Motor neuron (in vitro differentiated cells): ENCODE data around the gene SYPL1. TPM values are rescaled to one million over a fixed set of nuclear protein-coding genes. Genes with fewer than 3 reads are reported as not detected.
A peak's percentile ranks its signal among the peaks of the same experiment; 100 is the strongest.

Source experiments
- ATAC-seq, 8 experiments: fragments of 200-7000 bp; cut with Tn5 transposase; replicated peaks in 6 of 8; 2 replicates each; pipeline ENCODE4 v1.8.0; 2021; ENCODE audit warnings: mild to moderate bottlenecking in 8 of 8, moderate library complexity in 8 of 8
- H3K27ac ChIP-seq, 2 donors: fragments of 250-450 bp; sonication (Bioruptor Pico); 2 replicates each; pipeline ENCODE4 v1.9.0; 2021; ENCODE audit warnings: antibody characterized with exemption in 2 of 2, mild to moderate bottlenecking in 2 of 2, moderate library complexity in 1 of 2
- H3K4me1 ChIP-seq, 2 donors: fragments of 250-450 bp; sonication (Bioruptor Pico); replicated peaks in 1 of 2; 2 replicates each; pipeline ENCODE4 v1.6.1; 2021; ENCODE audit warnings: antibody characterized with exemption in 2 of 2, mild to moderate bottlenecking in 2 of 2, moderate library complexity in 1 of 2
- H3K4me3 ChIP-seq, 5 donors: fragments of 250-450 bp; sonication (Bioruptor Pico); 2 replicates each; pipeline ENCODE4 v1.9.0; 2021; ENCODE audit warnings: antibody characterized with exemption in 5 of 5, mild to moderate bottlenecking in 5 of 5, moderate library complexity in 4 of 5
- WGBS, 10 experiments: fragments of 450-650 bp; shearing (Covaris generic); methylation state at CpG; one replicate each; pipeline ENCODE4 v1.0.0; 2022; 5-methylcytosine and 5-hydroxymethylcytosine counted together
- in situ Hi-C, 9 experiments: fragments of 400-800 bp; cut with MboI; loops; one replicate each; pipeline ENCODE4 v1.15.0; 2021; ENCODE audit warnings: low sequenced_read_pairs in 9 of 9, low pct_unique_long_range_greater_than_20kb in 2 of 9; ENCODE audit not compliant: unreplicated experiment in 9 of 9
- total RNA-seq, 8 experiments: library from RNA; unstranded; fragments of 300-600 nt; gene quantifications; 2 replicates each; pipeline versions ENCODE4 v1.2.3 to v1.2.4, GENCODE V29; 2022

SYPL1 gene
- total RNA-seq, 8 experiments from 2014 or later = 9.8 to 83.7 (median 23.0) TPM

DNA sequence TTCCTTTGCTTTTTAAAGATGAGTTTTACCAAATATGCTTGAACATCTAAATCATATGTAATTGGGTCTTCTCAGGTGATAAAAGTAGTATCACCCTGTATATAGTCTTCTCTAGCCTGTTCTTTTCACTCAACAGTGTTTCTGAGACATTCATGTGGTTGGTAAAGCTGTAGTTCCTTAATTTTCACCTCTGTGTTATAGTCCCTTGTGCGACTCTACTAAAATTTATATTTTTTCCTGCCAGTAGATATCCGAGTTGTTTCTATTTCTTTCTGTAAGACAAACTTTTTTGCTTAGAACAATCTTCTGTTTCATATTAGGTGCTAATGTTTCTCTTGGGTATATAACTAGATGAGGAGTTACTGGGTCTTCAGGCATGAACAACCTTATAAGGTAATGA lies 35.6 kb downstream of the SYPL1 start:
- H3K4me1 ChIP-seq = peaks cover 0 to 5% of the 10 kb centered on the region in 2 donors
- no peak for ATAC-seq
- WGBS, 10 experiments = 69 to 100% (median 83%) methylated on average over 1 to 2 of the region's 2 CpGs; no CpG with 5 or more reads in 1 of the 10 experiments
- H3K27ac ChIP-seq = no peak overlapping the region
- no peak overlapping the region for H3K4me3 ChIP-seq
- in situ Hi-C loops = no loop called here

DNA sequence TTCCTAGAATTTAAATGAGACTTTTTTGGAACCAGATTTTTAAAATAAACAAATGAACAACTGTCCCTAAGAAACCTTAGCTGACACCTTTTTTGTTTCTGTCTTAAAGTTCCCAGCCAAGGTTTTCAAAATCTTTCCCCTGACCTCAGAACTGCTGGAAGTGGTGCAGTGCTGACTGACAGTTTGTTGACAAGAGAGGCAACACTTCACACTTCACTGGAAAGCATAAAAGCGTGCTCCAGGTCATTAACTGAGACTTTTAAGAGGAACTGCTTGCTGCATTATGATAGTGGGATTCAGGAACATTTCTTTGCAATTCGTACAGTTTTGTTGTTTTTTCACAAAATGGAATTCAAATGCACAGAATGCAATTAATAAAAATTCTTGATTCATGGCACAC lies 36.2 kb downstream of the SYPL1 start:
- peaks cover 0 to 5% of the 10 kb centered on the region in 2 donors for H3K4me1 ChIP-seq
- in situ Hi-C loops = no loop called here

DNA sequence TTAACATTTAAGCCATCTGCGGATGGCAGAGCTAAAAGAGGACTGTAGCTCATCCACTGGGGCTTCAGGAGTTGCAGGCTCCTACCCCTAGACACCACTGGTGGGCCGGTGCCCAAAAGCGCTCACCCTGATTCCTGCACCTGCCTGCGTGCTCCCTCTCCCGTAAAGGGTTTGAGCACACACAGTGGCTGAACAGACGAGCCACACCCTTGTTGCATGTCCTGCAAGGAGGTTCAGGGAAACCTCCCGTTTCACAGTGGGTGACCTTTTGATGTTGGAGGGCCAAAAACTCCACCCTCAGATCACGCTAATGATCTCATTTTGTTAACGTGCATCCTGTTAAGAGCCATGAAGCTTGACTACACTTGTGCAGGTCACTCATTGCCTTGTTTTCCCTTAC lies 37.9 kb downstream of the SYPL1 start:
- no peak for ATAC-seq
- in situ Hi-C loops = no loop called here
- no peak overlapping the region for H3K4me3 ChIP-seq
- H3K27ac ChIP-seq = no peak overlapping the region
- 20 to 100% (median 71%) methylated on average over 1 to 3 of the region's 9 CpGs; no CpG with 5 or more reads in 5 of the 10 experiments for WGBS, 10 experiments
- peaks cover 7 to 11% of the 10 kb centered on the region in 2 donors for H3K4me1 ChIP-seq

More for the DNA sequence above, 36.2 kb downstream of the SYPL1 start:
- 20 to 100% (median 59%) methylated on average over 1 to 2 of the region's 2 CpGs; no CpG with 5 or more reads in 1 of the 10 experiments for WGBS, 10 experiments
- ATAC-seq = no peak
- no peak overlapping the region for H3K4me3 ChIP-seq
- no peak overlapping the region for H3K27ac ChIP-seq

DNA sequence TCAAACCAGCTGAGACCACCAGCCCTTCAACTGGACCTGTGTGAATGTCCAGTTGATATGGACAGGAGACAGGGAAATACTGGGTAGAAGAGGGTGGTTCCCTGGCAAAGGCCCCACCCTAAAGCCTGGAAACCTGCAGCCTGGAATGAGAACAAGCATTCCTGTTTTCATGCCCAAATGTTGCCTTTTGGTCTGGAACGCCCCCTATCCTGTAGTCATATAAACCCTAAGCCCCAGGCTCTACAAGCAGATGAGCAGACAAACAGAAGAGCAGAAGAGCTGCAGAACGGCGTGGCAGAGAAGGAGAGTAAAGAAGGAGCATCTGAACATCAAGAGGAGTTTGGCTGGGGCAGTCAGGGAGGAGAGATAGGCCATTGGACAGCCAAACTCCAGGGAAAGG lies 38.4 kb downstream of the SYPL1 start:
- no peak for ATAC-seq

DNA sequence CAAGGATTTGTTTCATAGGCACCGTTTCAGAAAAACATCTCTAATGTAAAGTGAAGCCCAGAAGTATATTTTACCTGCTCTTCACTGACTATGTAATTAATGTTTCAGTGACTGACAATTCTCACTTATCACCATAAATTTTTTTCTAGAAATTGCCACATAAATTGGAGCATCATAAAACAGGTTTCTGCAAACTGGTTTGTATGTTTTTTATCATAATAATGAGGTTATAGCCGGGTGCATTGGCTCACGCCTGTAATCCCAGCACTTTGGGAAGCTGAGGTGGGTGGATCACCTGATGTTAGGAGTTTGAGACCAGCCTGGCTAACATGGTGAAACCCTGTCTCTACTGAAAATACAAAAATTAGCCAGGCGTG lies 39.4 kb downstream of the SYPL1 start:
- in situ Hi-C loops = no loop called here
- WGBS, 10 experiments = 29 to 100% (median 85%) methylated on average over 1 to 4 of the region's 4 CpGs; no CpG with 5 or more reads in 1 of the 10 experiments
- no peak for ATAC-seq

More for the DNA sequence above, 38.4 kb downstream of the SYPL1 start:
- WGBS, 10 experiments = 82 to 100% (median 96%) methylated on average over 1 to 3 of the region's 3 CpGs; no CpG with 5 or more reads in 4 of the 10 experiments
- in situ Hi-C loops = no loop called here
- no peak overlapping the region for H3K27ac ChIP-seq
- H3K4me1 ChIP-seq = peaks cover 8 to 13% of the 10 kb centered on the region in 2 donors
- H3K4me3 ChIP-seq = no peak overlapping the region

DNA sequence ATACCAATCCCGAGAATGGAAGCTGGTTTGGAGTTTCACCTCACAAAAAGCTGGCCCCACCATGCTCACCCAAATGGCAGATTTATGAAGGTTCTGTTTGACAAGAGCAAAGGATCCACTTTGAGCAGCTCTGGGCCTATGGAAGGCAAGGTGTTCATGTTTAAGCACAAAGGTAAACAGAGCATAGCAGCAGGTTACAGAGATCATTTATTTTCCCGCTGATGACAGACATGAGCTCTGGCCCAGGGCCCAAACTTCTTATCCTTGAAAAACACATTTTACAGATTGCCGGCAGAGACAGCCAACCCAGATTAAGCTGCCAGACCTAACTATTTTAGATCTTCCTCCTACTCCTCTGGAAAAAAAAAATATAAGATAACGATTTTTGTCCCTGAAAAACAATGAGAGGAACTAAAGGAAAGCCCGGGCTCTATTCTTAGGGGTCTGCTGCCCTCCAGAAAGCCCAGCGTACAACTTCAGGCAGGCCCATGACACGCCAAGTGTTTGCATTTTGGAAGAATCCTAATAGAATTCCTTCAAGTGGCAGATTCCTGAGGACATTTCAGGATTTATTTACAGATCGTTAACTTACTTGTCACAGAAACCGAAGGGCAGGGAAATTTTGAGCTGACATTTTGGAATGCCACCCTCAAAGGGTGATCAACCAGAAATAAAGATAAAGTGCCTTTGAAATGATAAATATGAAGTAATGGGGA lies 40.0 kb downstream of the SYPL1 start:
- Histone ChIP-seq H3K27ac (no peak overlapping the region), H3K4me3 (no peak overlapping the region), H3K4me1 (peaks cover 8 to 13% of the 10 kb centered on the region in 2 donors)
- ATAC-seq = no peak
- in situ Hi-C loops = no loop called here
- WGBS, 10 experiments = 14 to 100% (median 77%) methylated on average over 1 to 9 of the region's 9 CpGs

More for the DNA sequence above, 39.4 kb downstream of the SYPL1 start:
- H3K4me3 ChIP-seq = no peak overlapping the region
- peaks cover 8 to 13% of the 10 kb centered on the region in 2 donors for H3K4me1 ChIP-seq
- H3K27ac ChIP-seq = no peak overlapping the region

DNA sequence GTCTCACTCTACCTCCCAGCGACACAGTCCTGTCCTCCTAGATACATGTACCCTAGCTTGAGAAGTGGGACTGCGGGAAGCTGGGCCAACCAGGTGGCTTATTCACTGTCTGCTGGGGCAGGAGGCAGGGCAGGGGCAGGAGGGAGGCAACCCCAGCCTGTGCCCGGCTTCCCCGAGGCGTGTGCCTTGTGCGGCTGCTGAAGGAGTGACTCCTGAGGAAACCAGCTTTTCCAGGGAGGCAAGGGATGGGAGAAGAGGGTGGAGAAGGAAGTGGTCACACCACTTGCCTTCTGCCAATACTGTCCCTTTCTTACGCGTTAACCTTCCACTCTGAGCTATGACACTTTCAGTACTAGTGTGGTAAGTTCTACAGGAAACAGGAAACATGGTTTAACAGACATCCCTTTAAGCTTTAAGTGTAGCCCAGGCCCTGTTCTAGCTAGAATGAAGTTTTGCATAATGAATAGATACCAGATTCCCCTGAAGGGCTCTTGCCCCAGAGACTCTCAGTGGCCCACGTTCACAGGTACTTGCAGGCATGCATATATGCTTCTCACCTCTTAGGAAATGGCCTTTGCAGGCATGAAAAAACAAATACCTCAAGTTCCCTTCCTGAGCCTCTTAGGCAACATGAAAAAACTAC lies 40.6 kb downstream of the SYPL1 start:
- H3K4me3 ChIP-seq = no peak overlapping the region
- peaks cover 8 to 13% of the 10 kb centered on the region in 2 donors for H3K4me1 ChIP-seq
- in situ Hi-C loops = no loop called here
- ATAC-seq = peak in 2 of 8 experiments; percentile 25 to 53
- 50 to 100% (median 91%) methylated on average over 1 to 8 of the region's 9 CpGs; no CpG with 5 or more reads in 3 of the 10 experiments for WGBS, 10 experiments
- no peak overlapping the region for H3K27ac ChIP-seq

DNA sequence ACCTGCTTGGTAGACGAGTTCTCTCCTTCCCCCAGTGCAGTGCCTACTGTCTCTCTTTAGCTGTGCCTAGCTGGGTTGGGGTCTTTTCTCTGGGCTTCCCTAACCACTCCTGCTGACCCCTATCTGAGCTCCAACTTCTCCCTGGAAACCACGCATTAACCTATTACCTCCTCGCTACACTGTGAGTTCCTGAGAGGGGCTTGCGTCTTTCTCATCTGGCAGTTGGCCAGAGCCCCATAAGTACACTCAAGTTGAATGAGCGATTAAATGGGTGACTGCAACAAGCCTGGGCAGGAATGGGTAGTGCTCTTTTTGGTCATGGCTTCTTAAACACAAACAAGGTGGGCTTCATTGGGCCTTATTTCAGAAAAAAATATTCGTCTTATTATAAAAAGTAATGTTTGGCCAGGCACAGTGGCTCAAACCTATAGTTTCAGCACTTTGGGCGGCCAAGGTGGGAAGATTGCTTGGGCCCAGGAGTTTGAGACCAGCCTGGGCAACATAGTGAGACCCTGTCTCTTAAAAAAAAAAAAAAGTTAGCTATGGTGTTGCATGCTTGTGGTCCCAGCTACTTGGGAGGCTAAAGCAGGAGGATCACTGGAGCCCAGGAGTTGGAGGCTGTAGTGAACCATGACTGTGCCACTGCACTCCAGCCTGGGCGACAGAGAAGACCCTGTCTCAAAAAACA lies 41.4 kb downstream of the SYPL1 start:
- Histone ChIP-seq H3K4me3 (no peak overlapping the region), H3K27ac (no peak overlapping the region), H3K4me1 (peaks cover 12 to 20% of the 10 kb centered on the region in 2 donors)
- 60 to 100% (median 87%) methylated on average over 1 to 7 of the region's 8 CpGs; no CpG with 5 or more reads in 1 of the 10 experiments for WGBS, 10 experiments
- ATAC-seq = no peak
- in situ Hi-C loops = no loop called here

DNA sequence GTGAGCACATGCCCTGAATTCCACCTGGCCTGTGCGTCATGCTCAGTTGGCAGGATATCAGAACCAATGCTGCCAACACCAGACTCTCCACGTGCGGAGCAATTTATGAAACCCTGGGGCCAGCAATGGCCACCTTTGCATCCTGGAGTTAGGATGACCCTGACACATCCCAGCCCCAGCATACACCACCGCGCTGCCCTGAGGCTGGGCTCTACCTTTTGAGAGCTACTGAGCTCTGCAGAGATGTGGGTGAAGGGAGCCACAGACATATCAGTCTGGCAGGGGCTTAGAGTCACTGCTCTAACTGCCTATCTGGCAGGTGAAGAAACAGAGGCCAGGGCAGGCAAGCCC lies 41.9 kb downstream of the SYPL1 start:
- no peak for ATAC-seq
- in situ Hi-C loops = no loop called here
- WGBS, 10 experiments = 90 to 100% methylated on average over 1 to 2 of the region's 5 CpGs; no CpG with 5 or more reads in 8 of the 10 experiments
- Histone ChIP-seq H3K27ac (no peak overlapping the region), H3K4me1 (peaks cover 18 to 25% of the 10 kb centered on the region in 2 donors), H3K4me3 (no peak overlapping the region)

DNA sequence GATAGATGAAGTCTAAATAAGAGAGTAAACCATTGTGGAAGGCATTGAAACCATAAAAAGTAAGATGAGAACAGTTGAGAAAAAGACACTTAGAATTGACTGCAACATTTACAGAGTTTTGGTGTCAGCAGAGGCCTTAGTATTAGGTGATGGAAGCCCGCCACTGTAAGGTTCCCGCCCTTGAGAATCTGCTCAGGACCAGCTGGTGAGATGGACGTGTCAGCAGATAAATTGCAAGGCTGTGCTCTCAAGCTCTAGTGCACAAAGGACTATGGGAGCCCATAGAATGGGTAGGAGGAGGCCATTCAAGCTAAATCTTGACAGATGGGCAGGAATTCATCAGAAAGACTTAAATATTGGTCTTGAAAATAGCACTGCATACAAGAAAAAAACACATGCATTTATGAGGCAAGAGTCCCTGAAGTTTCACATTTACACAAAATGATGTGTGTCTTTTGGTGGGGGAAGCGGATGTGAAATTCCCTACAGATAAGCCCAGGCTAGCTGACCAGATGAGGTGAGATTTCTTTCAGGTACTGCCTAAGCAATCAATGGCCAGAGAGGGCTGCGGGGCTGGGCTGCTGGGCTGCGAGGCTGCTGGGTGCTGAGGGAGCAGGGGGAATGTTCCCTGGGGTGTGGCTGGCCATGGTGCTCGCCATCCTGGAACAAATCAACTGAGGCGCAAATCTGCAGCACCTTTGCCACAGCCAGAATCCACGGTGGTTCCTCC lies 42.5 kb downstream of the SYPL1 start:
- ATAC-seq = no peak
- 38 to 100% (median 74%) methylated on average over 1 to 5 of the region's 9 CpGs; no CpG with 5 or more reads in 2 of the 10 experiments for WGBS, 10 experiments
- in situ Hi-C loops = no loop called here
- Histone ChIP-seq H3K27ac (no peak overlapping the region), H3K4me1 (peaks cover 23 to 31% of the 10 kb centered on the region in 2 donors), H3K4me3 (no peak overlapping the region)

DNA sequence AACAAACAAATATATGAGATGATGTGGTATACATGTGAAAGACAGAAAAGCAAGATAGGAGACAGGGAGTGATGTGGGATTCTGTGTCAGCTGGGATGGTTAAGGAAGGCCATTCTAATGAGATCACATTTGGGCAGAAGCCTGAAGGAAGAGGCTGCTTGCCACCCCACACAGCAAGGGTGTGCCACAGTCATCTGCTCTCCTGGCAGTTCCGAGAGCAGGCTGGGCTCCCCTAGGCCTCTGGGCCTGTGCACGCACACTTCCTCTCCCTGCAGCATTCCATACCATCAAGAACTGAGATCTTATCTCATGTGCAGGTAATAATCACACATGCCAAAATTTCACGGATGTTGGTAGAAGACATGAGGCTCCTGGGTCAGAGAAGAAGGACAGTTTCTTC lies 43.1 kb downstream of the SYPL1 start:
- ATAC-seq = peak in 2 of 8 experiments; percentile 9 to 10
- in situ Hi-C loops = no loop called here
- WGBS, 10 experiments = 27 to 100% (median 82%) methylated on average over 1 to 3 of the region's 3 CpGs; no CpG with 5 or more reads in 5 of the 10 experiments
- H3K27ac ChIP-seq = no peak overlapping the region
- H3K4me3 ChIP-seq = no peak overlapping the region
- H3K4me1 ChIP-seq = peaks cover 30 to 37% of the 10 kb centered on the region in 2 donors

DNA sequence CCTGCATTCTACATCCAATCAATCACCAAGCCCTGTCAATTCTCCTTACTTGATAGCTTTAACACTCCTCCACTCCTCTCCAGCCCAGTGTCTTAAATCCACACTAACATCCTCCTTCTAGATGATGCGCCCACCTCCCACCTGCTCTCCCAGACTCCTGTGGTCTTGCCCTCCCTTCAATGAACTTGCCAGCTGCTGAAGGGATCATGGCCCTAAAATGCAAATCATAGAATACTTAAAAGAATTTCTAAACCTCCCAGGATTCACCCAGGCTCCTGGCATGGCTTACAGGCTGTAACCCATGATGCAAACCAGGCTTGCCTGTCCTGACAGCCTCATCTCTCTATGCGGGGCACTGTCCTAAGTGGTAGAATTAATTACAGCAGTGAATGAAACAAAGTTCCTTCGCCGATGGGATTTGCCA lies 43.6 kb downstream of the SYPL1 start:
- no peak overlapping the region for H3K4me3 ChIP-seq
- in situ Hi-C loops = no loop called here
- no peak for ATAC-seq
- 32 to 96% (median 84%) methylated on average over 2 to 4 of the region's 4 CpGs; no CpG with 5 or more reads in 2 of the 10 experiments for WGBS, 10 experiments
- peaks cover 34 to 41% of the 10 kb centered on the region in 2 donors for H3K4me1 ChIP-seq
- H3K27ac ChIP-seq = no peak overlapping the region
